Mammary epithelial cell (primary cell): Measurements from ENCODE around the gene PPP4R3B.

Experiments used
- CTCF ChIP-seq, 2 donors: IDR thresholded peaks in 1 of 2; conservative IDR thresholded peaks in 1 of 2; 2 replicates each; pipeline ENCODE4 v1.5.1; 2011 to 2012; ENCODE audit warnings: inconsistent platforms in 2 of 2, low read length in 2 of 2, mild to moderate bottlenecking in 2 of 2, control low read depth in 1 of 2, low read depth in 1 of 2; ENCODE audit not compliant: insufficient read depth in 1 of 2; ENCODE audit errors: extremely low read depth in 1 of 2
- EZH2 ChIP-seq: IDR thresholded peaks from 2 replicates; pipeline ENCODE4 v1.6.1; 2012; ENCODE audit warnings: low read length, inconsistent platforms, borderline replicate concordance

GRCh38 chr2:55618025-55618274, 528 bp upstream of the PPP4R3B start:
- TF ChIP-seq CTCF (conservative IDR thresholded peaks at IDR 0.05 in 1 of 2, IDR thresholded peaks at IDR 0.05 in 1 of 2; ENCODE audit: extremely low read depth in 1 of 2, insufficient read depth in 1 of 2, low read depth in 1 of 2, low read length in 2 of 2) (no peak), EZH2 (no peak)
